ENCODE data around the gene SHQ1.
"Not testable (repeated sequence)": the region's sequence is repeated elsewhere in the genome, so short reads cannot be mapped to it uniquely, and the experiment has no call there.

Gene SHQ1

DNA sequence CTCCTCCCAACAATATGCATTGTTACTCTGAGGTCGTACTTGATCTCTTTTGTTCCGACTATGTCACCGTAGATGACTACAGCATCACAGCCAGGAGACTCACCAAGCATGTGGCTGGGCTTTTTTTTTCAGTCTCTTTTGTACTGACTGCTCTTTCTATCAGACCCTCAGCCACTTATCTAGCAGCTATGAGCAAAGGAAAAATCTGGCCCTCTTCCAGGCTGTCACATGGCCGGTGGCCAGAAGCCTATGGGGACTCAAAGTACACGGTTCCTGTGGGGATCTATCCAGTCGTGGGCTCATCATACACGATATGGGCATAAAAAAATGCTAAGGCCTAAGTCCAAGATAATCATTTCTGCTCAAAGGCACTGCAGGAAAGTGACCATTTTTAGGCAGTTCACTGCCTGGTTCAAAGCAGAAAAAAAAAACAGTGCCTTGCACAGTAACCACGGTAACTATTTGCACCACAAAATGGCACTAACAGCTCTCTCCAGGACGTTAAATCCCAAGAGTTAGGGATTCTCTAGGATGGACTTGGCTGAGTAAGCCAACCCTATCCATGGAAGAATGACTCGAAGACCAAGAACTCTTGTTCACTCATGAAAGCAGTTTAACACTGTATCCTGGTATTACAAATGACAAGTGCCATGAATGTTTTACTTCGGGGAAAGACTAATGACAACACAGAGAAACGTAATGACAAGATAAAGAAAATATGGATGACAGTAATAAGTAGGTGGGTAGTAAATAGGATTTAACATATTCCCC, 50.3 kb downstream of the SHQ1 start:
- no peak for DNase-seq

DNA sequence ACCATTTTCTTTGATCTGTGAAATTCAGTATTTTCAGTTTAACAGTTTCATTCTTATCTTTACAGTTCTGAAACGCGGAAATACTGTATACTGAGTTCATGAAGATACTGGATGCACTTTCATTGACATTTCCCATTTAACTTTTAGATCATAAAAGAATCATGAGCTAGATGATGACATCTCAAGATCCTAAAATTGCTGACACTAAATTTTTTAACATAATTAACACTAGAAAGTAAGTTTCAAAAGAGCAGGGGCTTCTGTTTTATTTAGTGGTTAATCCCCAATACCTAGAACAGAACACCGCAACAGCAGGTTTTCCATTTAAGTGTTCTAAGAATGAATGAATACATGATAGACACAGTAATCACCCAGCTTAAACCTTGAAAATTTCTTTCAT, 54.2 kb downstream of the SHQ1 start:
- DNase-seq, result no peak

DNA sequence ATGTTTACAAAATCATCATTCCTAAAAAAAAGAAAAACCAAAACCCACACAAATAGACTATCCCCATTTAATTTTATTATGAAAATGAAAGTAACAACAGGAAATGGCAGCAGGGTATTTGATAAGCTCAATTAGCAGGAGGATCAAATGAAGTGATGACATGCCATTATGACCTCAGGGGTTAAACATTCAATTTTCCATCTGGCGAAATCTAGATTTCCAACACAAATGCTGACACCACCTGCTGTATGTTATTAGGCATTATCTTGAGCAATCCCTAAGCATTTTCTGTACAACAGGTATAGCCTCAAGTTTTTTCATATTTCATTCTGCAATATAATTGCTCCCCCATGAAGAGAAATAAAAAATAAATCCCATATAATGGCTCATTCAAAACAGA, 57.1 kb downstream of the SHQ1 start:
- DNase-seq, result no peak

DNA sequence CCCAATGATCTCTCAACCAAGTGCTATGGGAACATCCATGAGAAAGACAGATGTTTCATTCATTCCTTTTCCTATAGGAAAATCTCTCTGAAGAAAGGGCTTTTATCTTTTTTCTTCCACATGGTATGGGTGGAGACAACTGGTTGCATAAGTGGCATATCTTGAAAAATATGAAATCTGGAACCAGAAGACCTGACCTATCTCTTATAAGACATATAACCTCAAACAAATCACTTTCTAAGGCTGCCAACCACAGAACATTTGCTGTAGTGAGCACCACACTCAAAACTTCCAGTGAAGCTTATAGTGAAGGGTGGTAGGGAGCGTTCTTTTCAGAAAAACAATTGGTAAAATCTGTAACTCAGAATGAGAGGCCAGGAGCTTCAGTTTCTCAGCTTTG, 58.5 kb downstream of the SHQ1 start:
- DNase-seq, result no peak

DNA sequence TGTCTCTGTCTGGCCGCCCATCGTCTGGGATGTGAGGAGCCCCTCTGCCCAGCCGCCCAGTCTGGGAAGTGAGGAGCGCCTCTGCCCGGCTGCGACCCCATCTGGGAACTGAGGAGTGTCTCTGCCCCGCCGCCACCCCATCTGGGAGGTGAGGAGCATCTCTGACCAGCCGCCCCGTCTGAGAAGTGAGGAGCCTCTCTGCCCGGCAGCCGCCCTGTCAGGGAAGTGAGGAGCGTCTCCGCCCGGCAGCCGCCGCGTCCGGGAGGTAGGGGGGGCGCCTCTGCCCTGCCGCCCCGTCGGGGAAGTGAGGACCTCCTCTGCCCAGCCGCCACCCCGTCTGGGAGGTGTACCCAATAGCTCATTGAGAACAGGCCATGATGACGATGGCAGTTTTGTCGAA, 60.0 kb downstream of the SHQ1 start:
- not testable (repeated sequence) for DNase-seq

DNA sequence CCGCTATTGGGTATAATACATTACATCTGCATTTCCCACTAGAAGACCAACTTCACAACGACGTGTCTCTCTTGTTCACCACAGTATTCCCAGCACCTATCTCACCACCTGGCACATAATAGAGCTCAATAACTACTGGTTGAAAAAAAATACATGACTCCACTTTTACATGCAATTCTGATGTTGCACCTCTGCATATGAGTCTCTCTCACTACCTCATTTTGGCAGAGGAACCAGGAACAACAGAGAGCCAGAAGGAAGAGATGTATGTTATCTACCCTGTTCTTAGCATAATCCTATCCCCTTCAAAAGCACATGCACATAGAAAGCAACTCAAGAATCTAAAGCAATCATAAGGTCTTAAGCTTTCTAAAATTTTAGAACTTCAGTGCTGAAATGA, 61.6 kb downstream of the SHQ1 start:
- DNase-seq, result no peak

DNA sequence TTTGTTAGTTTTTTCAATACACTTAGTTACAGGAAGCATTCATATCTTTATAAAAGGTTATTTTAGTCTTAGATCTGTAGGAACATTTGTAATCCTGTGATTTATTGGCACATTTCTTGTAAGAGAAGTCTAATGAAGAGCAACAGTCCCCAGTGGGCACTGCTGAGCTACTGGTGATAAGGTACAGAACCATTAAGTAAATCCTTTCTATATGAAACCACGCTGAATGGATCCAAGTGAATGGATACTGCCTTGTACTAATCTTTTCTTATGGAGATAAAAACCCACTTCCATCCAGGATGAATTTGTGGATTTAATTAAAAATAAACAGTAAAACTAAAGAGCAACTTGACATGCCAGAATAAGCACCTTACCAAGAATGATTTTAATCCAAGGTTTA, 64.0 kb downstream of the SHQ1 start:
- no peak for DNase-seq

DNA sequence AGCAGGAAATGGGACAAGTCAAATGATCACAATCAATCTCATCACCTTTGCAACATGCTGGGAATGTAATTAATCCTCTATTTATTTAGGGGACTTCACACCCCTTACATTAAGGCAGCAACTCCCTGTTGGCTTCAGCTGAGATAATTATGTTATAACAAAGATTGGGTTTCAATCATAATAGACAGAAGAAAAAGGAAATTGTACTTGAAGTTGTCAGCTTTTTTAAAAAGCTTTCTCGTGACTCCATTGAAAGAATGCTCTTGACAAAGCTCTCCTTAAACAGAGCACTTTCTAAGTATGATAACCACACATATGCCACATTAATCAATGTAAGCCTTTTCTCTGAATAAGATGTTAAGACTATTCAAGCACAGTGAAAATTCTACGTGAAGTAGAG, 65.7 kb downstream of the SHQ1 start:
- no peak for DNase-seq

DNA sequence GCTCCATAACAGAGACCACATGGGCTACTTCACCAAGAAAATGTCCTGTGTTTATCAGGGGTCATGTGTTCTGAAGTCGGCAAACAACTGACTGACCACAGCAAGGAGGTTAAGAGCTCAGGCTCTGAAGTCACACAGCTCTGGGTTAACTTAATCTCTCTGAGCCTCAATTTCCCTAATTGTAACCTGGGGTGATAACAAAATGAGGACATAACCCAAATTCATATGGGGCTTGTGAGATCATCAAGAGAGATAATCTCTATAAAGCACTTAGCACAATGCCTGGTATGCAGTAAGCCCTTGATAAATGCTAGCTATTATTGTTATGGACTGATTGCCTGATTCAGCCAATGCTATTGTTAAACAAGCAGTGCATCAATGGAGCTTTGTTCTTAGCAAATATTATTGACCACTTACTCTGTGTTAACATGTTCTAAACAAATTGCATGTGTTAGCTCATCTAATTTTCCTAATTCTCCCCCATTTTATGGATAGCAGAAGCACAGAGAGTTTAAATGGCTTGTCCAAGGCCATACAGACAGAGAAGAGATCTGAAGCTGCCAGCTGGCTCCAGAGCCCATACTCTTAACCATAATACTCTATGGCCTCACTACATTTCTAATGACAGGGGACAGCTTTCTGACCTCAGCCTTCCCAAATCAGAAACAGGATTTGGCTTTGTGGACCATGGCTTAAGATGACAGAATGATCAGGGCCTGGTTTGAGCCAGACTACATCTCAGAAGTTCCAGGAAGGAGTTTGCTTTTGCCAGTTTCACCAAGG, 78.3 kb downstream of the SHQ1 start:
- DNase-seq, result no peak

DNA sequence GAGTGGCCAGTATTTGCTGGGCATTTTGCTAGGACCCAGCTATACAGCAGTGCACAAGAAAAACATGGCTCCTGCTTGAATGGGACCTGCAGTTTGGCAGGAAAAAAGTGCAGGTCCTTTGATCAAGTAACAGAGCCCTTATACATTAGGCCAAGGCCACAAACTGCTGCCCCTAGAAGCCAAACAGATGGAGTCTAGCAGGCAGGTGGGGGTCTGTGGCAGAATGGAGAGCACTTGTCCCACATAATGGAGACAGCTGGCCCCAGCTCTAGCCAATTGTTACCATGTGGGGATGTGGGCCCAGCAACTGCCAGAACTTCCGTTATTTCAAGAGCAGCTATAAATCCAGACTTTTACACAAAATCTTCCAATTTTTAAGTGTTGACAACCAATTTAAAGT, 79.3 kb downstream of the SHQ1 start:
- no peak for DNase-seq

DNA sequence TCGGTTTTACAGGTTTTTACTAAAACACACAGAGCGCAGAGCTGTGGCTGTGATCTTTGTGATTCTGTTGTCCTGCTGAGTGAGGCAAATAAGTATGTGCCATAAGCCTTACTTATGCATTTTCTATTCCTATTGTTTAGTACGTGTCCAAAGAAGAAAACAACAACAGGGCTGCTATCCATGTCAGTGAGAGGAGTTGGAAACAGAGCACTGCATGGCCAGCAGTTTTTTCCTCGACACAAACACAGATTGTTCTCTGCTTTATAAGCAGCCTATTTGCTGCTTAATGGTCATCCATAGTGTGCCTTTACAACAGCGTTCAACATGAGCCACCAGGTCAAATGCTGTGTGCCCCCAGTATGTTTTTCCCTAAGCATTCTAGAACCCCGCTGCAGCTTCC, 79.8 kb downstream of the SHQ1 start:
- DNase-seq, result no peak

DNA sequence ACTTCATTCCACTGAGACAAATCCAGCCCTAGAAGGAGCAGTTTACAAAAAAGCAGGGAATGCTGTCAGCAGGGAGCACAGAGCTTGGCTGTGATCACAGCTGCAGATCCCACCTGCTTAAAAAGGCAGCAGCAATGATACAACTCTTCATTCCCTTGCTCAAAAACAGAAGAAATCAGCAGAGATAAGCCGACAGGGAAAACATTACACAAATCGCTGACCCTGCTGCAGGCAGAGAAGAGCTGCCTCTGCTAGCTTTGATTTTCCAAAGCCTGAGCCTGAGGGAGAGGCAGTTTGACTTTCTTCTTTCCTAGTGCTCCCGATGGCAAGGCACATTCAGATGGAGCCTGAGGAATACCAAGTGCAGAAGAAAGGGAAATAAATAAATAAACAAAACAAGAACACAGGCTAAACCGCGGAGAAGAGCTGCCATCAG, 80.2 kb downstream of the SHQ1 start:
- no peak for DNase-seq

DNA sequence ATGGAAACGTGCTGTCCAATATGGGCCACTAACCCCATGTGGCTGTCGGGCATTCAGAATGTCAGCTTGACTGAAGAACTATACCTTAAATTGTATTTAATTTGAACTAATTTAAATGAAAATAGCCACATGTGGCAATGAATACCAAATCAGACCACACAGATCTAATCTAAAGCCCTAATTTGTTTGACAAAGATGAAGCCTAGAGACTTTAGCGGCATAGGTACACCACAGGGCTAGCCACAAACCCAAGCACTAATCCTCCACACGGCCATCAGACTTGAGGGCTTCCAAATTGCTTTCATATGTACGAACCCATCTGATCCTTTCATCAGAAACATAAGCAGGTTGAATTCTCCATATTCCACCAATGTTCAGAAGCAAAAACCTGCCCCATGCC, 81.4 kb downstream of the SHQ1 start:
- DNase-seq, result no peak

DNA sequence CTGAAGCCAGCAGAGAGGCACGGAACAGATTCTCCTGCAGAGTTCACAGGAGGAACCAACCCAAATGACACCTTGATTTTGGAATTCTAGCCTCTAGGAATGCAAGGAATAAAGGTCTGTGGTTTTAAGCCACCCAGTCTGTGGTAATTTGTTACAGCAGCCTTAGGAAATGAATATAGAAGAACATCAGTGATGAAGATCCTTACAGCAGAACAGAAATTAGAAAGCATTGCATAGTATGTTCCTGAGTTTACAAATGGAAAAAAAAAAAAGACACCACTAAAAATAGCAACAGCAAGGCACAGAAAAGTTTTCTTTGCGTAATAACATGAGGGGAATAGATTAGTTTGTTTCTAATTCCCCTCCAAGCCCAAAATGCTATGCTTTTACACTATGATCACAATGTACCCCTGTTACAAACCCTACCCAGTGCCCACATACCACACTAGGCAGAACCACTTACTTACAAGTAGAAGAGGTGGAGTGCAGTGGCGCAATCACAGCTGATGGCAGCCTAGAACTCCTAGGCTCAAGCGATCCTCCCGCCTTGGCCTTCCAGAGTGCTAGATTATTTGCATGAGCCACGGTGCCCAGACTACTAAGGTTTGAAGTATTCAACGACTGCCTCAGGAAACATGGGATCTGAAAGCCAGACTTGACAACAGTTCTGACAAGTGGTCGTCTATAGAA, 84.3 kb downstream of the SHQ1 start:
- DNase-seq, result no peak

DNA sequence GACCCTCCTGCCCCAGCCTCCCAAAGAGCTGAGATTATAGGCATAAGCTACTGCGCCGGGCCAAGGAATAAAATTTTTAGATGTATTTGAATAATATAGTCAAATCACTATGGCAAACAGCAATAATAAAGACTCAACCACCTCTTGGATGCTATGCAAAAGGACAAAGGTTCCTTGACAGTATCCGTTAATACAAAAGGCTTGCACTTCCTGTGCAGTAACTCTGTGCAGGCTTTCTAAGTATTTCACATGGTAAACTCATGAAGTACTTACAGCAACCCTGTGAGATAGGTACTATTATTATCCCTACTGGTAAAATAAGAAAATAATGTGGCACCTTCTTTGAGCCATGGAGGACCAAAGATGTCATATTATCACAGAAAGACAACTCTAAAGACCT, 86.8 kb downstream of the SHQ1 start:
- no peak for DNase-seq

DNA sequence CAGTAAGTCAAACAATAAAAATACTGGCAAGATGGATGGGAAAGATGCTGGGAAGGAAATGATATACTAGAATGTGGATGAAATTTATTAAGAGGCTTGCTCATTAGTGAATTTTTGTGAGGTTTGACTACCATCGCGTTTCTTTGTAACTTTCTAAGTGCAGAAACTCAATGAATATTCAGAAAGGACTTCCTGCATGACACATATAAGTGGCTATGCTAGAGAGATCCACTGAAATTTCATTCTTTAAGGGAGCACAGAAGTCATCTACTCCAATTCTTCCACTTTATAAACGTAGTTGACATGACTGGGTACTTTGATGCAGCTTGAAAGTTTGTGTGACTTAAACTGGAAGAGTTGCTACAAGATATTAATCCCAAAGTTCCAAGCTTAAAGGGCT, 88.0 kb downstream of the SHQ1 start:
- DNase-seq, result no peak

DNA sequence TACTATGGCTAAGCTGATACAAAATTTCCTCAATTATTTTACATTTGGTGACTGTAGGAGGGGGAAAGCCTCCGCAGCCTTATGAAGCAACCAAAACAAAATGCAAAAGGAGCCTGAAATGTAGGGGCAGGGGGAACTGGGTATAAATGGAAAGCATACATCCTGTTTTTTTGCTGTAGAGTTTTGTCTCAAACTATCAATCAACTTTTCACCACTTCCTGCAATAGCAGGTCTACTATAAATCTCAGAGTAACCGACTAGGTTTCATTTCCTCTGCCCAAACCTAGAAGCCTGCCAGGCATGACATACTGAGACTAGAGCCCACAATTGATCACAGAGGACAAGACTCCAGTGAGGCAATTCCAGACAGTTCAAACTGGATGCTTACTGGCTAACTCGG, 91.3 kb downstream of the SHQ1 start:
- DNase-seq, result peak in 2 of 4 experiments; percentile 14 to 22

DNA sequence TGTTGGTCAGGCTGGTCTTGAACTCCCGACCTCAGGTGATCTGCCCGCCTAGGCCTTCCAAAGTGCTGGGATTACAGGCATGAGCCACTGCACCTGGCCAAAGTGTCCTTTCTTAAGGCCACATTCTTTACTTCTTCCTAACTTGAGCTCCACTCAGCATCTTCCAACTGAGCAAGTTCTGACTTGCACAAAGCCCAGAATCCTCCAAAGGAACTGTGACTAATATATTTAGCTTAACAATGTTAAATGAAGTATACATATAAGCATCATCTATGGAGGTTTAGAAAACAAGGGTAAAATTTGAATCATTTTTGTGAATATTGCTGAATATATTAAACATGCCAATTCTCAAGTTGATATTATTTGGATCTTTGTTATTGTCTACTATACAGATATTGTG, 93.7 kb downstream of the SHQ1 start:
- DNase-seq, result no peak

DNA sequence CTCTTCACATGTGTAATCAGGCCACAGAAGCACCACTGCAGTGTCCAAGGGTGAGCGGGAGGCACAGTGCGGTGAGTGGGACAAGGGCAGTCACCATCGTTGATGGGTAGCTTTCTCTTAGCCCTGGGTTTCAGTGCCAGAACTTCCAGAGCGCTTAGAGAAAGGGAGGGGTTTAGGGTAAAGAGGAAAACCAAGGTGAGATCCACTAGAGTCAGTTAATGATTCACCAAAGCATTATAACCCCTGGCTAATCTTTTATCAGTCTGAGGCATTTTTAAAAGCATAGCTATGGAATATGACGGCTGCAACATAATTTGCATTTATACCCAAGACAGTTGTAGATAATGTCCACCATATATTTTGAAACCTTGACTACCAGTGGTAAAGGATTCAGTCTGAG, 94.8 kb downstream of the SHQ1 start:
- DNase-seq, result no peak

DNA sequence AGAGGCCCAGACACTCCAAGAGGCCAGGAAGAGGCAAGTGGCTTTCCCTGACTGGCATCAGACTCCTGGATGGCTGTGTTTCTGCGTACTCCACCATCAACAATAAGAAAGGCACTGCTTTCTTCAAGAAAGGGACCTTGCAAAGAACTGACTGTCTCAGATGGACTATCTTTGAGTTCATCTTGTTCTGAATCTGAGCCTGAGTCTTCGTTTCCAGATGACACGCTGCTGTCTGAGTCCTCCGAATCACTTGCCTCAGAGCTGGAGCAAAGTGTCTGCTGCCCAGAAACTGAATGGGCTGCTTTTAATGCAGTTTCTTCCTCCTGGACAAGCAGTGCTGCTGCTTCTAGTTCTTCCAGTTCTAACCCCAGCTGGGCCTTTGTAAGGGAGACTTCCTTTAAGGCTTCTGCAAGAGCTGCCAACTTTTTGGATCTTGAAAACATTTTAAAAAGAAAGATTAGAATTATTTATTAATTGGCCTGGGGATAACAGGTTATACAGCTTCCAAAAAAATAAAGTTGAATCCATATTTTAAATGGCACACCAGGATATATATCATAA, 97.8 kb downstream of the SHQ1 start:
- DNase-seq, result no peak

DNA sequence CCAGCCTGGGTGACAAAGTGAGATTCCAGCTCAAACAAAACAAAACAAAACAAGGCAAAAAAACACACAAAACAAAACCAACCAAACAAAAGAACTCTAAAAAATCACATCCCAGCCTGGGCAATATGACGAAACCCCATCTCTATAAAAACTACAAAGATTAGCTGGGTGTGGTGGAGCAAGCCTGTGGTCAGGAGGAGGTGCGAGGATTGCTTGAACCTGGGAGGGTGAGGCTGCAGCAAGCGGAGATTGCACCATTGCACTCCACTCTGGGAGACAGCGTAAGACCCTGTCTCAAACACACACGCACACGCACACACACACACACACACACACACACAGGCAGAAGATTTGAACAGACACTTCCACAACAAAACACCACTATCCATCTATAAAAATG, 99.6 kb downstream of the SHQ1 start:
- DNase-seq, result peak in 1 of 4 experiments; percentile 2

DNA sequence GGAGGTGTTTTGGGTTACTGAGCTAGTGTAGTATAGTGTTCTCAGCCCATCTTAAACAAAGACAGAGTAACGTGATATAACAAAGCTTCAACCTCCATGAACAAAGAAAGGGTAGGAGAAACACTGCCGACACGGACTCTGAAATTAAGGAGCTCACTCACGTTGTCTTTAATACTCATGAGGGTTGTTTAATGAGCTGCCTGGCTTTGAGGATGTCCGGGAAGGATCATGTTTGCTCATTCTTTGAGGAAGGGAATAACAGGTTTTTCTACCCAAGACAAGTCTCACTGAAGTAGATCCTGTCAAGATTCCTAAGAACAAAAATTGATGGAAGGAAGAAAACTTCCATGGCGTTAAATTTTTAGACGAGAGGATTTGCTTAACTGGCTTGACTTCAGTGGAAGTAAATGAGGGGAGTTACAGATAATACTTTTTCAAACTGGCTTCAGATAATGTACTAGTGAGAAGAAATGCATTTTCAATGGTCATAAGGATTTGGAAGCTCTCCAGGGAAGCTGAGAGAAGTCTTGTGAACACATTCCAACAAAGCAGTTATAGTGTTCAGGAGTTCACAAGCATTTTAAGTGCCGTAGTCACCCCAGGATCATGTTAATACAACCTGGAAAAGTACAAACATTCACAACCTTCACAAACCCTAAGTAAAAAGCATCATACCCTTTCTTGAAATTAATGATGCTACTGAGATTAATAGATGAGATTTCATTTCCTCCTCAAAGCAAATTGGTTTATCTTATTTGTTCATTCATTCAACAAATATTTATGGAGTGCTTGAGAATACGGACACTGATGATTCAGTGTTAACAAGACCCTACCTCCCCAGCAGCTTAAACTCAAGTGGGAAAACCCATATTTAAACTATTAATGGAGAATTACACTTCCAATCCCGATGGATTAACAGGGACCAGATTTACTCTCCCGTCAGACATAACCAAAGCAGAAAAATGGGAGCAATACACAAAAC, 101.5 kb downstream of the SHQ1 start:
- no peak for DNase-seq
